ENCODE measurements around the gene GPR153. TPM values are rescaled to one million over a fixed set of nuclear protein-coding genes. Genes with fewer than 3 reads are reported as not detected.

The GPR153 gene
- total RNA-seq, 1 experiment from 2014 or later, result 3.2 TPM

DNA sequence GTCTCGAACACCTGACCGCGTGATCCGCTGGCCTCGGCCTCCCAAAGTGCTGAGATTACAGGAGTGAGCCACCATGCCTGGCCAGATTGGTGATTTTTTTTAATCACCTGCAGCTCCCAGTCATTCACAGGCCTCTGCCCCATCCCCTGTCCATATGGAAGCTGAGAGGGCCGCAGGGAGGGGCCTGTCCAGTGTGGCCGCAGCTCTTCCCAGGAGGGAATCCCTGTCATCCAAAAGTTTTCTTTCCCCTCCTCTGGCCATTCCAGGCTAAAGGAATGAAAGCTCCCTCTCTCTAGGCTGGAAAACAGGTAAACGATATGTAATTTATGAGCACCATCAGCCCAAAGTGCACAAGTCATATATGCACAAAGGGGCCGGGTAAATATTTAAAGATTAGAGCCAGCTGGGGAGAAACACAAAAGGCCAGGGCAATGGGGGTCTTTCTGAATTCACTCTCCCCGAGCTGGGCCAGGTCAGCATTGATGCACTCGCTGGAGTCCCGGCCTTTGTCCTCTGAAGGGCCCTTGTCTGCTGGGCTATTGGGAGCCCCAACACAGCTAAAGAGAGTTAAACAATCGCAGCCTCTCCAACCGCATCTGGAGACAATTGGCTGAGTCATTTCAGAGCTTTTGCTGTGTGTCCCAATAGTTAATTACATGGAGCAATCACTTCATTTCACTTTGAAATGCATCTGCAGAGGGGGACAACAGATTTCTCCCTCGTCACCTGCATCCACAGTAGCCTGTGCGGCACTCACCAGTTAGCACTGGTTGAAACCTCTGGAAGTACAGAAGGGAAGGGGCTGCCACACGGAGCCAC lies 20.7 kb downstream of the GPR153 start:
- CTCF ChIA-PET, result interaction anchor here (1.0 kb wide), 1 partner anchor 321 kb away, joined by 3 read pairs; no protein-coding TSS in a partner anchor

DNA sequence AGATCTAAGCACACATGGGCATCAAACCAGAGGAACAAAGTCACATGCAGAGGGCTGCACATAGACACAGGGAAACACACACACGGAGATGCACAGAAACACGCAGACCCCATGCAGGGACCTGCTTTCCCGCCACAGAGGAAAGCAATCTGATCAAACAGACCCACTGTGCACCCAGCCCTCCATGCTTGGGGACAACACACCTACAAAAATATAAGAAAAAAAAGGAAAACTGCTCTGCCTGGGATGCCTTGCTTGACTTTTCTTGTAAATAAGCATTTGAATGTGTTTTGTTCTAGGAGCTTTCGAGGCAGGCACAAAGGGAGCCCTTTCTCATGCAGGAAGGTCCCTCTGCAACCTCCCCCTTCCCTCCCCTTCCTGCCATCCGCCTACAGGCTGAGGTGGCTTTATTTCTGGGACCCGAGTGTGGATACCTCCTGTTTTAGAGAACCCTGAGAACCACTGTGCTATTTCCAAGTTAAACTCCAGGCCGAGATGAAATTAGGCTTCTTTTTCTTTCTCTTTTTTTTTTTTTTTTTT lies 21.6 kb downstream of the GPR153 start:
- Mint-ChIP-seq H3K4me3 (ENCODE audit: unreplicated experiment) (no peak overlapping the region), H3K9me3 (ENCODE audit: unreplicated experiment) (no peaks in the 10 kb centered on the region), H3K27ac (ENCODE audit: unreplicated experiment) (no peak overlapping the region), H3K36me3 (ENCODE audit: insufficient read depth, unreplicated experiment) (peaks cover 1% of the 10 kb centered on the region), H3K27me3 (ENCODE audit: insufficient read depth, unreplicated experiment) (peaks cover 4% of the 10 kb centered on the region), H3K4me1 (ENCODE audit: low read depth, unreplicated experiment) (peaks cover 5% of the 10 kb centered on the region)
- TF ChIP-seq, protein P1, sequence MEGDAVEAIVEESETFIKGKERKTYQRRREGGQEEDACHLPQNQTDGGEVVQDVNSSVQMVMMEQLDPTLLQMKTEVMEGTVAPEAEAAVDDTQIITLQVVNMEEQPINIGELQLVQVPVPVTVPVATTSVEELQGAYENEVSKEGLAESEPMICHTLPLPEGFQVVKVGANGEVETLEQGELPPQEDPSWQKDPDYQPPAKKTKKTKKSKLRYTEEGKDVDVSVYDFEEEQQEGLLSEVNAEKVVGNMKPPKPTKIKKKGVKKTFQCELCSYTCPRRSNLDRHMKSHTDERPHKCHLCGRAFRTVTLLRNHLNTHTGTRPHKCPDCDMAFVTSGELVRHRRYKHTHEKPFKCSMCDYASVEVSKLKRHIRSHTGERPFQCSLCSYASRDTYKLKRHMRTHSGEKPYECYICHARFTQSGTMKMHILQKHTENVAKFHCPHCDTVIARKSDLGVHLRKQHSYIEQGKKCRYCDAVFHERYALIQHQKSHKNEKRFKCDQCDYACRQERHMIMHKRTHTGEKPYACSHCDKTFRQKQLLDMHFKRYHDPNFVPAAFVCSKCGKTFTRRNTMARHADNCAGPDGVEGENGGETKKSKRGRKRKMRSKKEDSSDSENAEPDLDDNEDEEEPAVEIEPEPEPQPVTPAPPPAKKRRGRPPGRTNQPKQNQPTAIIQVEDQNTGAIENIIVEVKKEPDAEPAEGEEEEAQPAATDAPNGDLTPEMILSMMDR (IDR thresholded peaks at IDR 0.05; ENCODE audit: insufficient read depth in 1 of 2, low read depth in 1 of 2, low read length in 1 of 2, severe bottlenecking in 1 of 2, unreplicated experiment in 1 of 2), result no peak
- no peak overlapping the region for H3K4me3 ChIP-seq (ENCODE audit: low read depth, low read length)
- POLR2A ChIA-PET, result no interaction called here
- BruUV-seq (replicated peaks), result no TSS peak
- 0 out of 2 replicates have a peak, but pooled peaks cover 12% of the 10 kb centered on the region for H3K4me1 ChIP-seq
- no peaks in the 10 kb centered on the region for H3K9me3 ChIP-seq
- no peaks in the 10 kb centered on the region for H3K27me3 ChIP-seq (replicated peaks; ENCODE audit: control insufficient read depth, insufficient read depth, low read length)
- DNase-seq, result no peak
- CTCF ChIA-PET, result interaction anchor here (0.6 to 1.1 kb wide), 4 partner anchors 33 to 340 kb away, joined by 3 to 9 read pairs (median 4); partner anchors contain the start of gene ZBTB48
- H3K36me3 ChIP-seq (ENCODE audit: control insufficient read depth, insufficient read depth, low read length), result no peaks in the 10 kb centered on the region
- intact Hi-C loops (cut with micrococcal nuclease; ENCODE audit: unreplicated experiment), result loop anchor here (5.0 kb wide), 1 partner anchor 42 kb away; the partner anchor contains the start of gene RPL22

More for the DNA sequence above, 20.7 kb downstream of the GPR153 start:
- no peak overlapping the region for H3K4me3 Mint-ChIP-seq (ENCODE audit: unreplicated experiment)
- Histone ChIP-seq H3K9me3 (no peaks in the 10 kb centered on the region), H3K36me3 (ENCODE audit: control insufficient read depth, insufficient read depth, low read length) (no peaks in the 10 kb centered on the region), H3K4me3 (ENCODE audit: low read depth, low read length) (no peak overlapping the region), H3K4me1 (0 out of 2 replicates have a peak, but pooled peaks cover 7% of the 10 kb centered on the region), H3K27me3 (replicated peaks; ENCODE audit: control insufficient read depth, insufficient read depth, low read length) (no peaks in the 10 kb centered on the region)
- TF ChIP-seq, protein P1 (IDR thresholded peaks at IDR 0.05; ENCODE audit: insufficient read depth in 1 of 2, low read depth in 1 of 2, low read length in 1 of 2, severe bottlenecking in 1 of 2, unreplicated experiment in 1 of 2), result no peak
- no peak overlapping the region for H3K27ac Mint-ChIP-seq (ENCODE audit: unreplicated experiment)
- BruUV-seq (replicated peaks), result no TSS peak
- peaks cover 7% of the 10 kb centered on the region for H3K27me3 Mint-ChIP-seq (ENCODE audit: insufficient read depth, unreplicated experiment)
- intact Hi-C loops (cut with micrococcal nuclease; ENCODE audit: unreplicated experiment), result loop anchor here (5.0 kb wide), 1 partner anchor 43 kb away; the partner anchor contains the start of gene RPL22
- H3K36me3 Mint-ChIP-seq (ENCODE audit: insufficient read depth, unreplicated experiment), result no peaks in the 10 kb centered on the region
- no peaks in the 10 kb centered on the region for H3K9me3 Mint-ChIP-seq (ENCODE audit: unreplicated experiment)
- POLR2A ChIA-PET, result interaction anchor here (0.6 kb wide), 1 partner anchor 172 kb away, joined by 3 read pairs; no protein-coding TSS in a partner anchor
- H3K4me1 Mint-ChIP-seq (ENCODE audit: low read depth, unreplicated experiment), result peaks cover 5% of the 10 kb centered on the region
- DNase-seq, result peak in 1 of 2 experiments; percentile 62

DNA sequence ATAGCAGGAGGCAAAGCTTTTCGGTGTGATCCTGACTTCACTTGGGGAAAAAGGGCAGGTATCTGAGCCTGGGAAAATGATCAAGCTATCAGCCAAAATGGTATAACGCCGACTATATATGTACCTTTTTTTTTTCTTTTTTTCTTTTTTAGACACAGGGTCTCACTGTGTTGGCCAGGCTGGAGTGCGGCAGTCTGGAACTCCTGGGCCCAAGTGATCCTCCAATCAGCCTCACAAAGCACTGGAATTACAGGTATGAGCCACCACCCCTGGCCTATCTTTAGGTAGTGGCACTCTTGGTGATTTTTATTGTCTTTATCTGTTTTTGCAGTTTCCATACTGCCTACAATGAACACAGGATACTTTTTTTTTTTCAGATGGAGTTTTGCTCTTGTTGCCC lies 23.8 kb downstream of the GPR153 start:
- POLR2A ChIA-PET, result no interaction called here
- peaks cover 2% of the 10 kb centered on the region; the same call in 1 of the 2 replicates for H3K36me3 ChIP-seq (ENCODE audit: control insufficient read depth, insufficient read depth, low read length)
- peaks cover 5% of the 10 kb centered on the region for H3K4me1 Mint-ChIP-seq (ENCODE audit: low read depth, unreplicated experiment)

More for the DNA sequence above, 23.8 kb downstream of the GPR153 start:
- Mint-ChIP-seq H3K27me3 (ENCODE audit: insufficient read depth, unreplicated experiment) (peaks cover 3% of the 10 kb centered on the region), H3K27ac (ENCODE audit: unreplicated experiment) (no peak overlapping the region), H3K36me3 (ENCODE audit: insufficient read depth, unreplicated experiment) (peaks cover 20% of the 10 kb centered on the region), H3K9me3 (ENCODE audit: unreplicated experiment) (no peaks in the 10 kb centered on the region), H3K4me3 (ENCODE audit: unreplicated experiment) (no peak overlapping the region)
- H3K9me3 ChIP-seq, result no peaks in the 10 kb centered on the region
- H3K27me3 ChIP-seq (replicated peaks; ENCODE audit: control insufficient read depth, insufficient read depth, low read length), result no peaks in the 10 kb centered on the region
- intact Hi-C loops (cut with micrococcal nuclease; ENCODE audit: unreplicated experiment), result loop anchor here (5.0 kb wide), 1 partner anchor 40 kb away; the partner anchor contains the start of gene RPL22
- 0 out of 2 replicates have a peak, but pooled peaks cover 12% of the 10 kb centered on the region for H3K4me1 ChIP-seq
- BruUV-seq (replicated peaks), result no TSS peak
- H3K4me3 ChIP-seq (ENCODE audit: low read depth, low read length), result no peak overlapping the region
- CTCF ChIA-PET, result no interaction called here
- no peak for DNase-seq
- TF ChIP-seq, protein P1 (IDR thresholded peaks at IDR 0.05; ENCODE audit: insufficient read depth in 1 of 2, low read depth in 1 of 2, low read length in 1 of 2, severe bottlenecking in 1 of 2, unreplicated experiment in 1 of 2), result no peak

Data from Caco-2 (cell line).